ENCODE results near the gene IRS1. TPM values are rescaled to one million over a fixed set of nuclear protein-coding genes. Genes with fewer than 3 reads are reported as not detected.

IRS1 gene
- total RNA-seq, 1 experiment from 2014 or later: 15.2 TPM

DNA sequence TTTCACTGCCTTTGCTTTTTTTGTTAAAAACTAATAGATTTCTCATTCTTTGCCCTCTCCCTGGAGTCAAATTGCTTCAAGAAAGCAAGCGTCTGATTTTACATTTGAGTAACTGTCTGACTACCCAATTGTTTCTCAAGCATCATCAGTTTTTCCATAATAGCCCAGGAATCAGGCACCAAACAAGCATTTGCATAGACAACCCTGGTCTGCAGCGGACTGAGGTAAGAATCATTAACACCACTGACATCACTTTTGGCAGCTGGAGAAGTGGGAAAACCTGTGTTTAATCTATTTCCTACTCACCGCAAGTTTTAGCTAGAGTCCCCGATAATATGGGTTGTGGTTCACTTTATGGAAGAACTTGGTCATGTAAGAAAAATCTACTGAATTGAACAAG is 55.7 kb downstream of the IRS1 start:
- DNase-seq: no peak
- Histone ChIP-seq H3K27me3 (ENCODE audit: control insufficient read depth, insufficient read depth, low read length) (no peaks in the 10 kb centered on the region), H3K4me3 (ENCODE audit: insufficient read depth, low read depth, low read length) (no peak overlapping the region), H3K36me3 (replicated peaks; ENCODE audit: control insufficient read depth, insufficient read depth, low read length) (no peaks in the 10 kb centered on the region)

DNA sequence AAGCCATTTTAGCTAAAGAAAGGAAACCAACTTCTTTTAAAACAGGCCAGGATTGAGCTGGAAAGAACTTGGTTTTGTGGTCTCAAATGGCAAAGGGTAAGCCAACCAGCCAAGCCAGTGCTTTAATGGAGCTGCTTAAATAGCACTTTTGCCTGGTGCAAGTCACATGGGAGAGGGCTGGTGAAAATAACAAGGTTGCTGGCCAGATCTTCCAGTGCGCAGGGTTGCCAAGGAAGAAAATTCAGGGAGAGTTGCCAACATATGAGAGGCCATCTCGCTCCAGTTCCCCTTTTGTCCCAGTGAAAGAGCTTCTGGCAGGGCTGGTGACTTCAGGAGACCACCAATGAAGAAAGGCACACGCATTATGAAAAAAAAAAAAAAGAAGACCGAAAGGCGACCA is 57.3 kb downstream of the IRS1 start:
- Histone ChIP-seq H3K27me3 (ENCODE audit: control insufficient read depth, insufficient read depth, low read length) (no peaks in the 10 kb centered on the region), H3K36me3 (replicated peaks; ENCODE audit: control insufficient read depth, insufficient read depth, low read length) (no peaks in the 10 kb centered on the region), H3K4me3 (ENCODE audit: insufficient read depth, low read depth, low read length) (no peak overlapping the region)
- no peak for DNase-seq

DNA sequence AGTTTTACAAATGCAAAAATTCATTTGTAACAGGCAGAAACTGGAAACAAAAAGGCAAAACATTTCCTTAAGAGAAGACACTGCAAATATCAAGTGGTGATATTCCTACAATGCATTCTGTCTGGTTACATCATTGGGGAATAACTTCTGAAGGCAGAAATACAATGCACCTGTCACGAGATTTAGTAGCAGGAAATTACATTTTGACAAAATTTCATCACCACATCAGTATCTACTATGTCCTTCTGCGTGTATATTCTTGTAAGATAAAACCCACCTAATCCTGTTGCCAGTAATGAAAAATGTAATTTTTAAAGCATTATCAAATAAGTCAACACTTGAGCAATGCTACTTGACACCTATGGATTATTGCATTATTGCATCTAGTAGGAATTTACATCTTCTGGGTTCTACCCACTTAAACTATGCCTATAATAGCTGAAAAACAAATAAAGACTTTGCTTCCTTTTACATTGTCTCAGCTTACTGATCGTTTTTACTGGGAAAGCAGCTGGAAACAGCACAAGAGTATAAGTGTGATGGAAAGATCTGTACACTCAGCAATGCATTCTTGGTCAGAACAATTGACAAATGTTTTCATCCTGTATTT is 59.5 kb downstream of the IRS1 start:
- no peak overlapping the region for H3K4me3 ChIP-seq (ENCODE audit: insufficient read depth, low read depth, low read length)
- H3K27me3 ChIP-seq (ENCODE audit: control insufficient read depth, insufficient read depth, low read length): no peaks in the 10 kb centered on the region
- DNase-seq: no peak
- H3K36me3 ChIP-seq (replicated peaks; ENCODE audit: control insufficient read depth, insufficient read depth, low read length): no peaks in the 10 kb centered on the region

DNA sequence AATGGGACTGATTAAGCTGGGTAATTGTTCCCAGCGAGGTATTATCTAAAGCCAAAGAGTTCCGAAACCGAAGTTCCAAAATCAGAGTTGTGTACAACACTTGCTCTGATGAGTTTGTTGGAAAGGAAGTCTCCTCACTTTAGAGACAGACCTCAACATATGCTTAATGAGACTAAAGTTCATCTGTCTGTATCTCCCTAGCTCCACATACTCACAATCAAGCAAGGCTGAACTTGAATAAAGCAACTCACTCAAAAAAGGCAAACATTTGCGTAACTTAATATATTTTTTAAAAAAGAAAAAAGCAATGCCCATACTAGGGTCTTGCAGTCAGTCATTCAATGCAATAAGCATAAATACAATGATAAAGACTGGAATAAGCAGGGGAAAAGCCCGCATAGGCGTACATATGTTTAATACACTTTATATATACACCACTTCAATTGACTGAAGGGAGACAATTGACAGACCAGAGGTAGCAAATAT is 60.0 kb downstream of the IRS1 start:
- H3K27me3 ChIP-seq (ENCODE audit: control insufficient read depth, insufficient read depth, low read length): no peaks in the 10 kb centered on the region
- H3K4me3 ChIP-seq (ENCODE audit: insufficient read depth, low read depth, low read length): no peak overlapping the region
- no peaks in the 10 kb centered on the region for H3K36me3 ChIP-seq (replicated peaks; ENCODE audit: control insufficient read depth, insufficient read depth, low read length)
- DNase-seq: no peak

DNA sequence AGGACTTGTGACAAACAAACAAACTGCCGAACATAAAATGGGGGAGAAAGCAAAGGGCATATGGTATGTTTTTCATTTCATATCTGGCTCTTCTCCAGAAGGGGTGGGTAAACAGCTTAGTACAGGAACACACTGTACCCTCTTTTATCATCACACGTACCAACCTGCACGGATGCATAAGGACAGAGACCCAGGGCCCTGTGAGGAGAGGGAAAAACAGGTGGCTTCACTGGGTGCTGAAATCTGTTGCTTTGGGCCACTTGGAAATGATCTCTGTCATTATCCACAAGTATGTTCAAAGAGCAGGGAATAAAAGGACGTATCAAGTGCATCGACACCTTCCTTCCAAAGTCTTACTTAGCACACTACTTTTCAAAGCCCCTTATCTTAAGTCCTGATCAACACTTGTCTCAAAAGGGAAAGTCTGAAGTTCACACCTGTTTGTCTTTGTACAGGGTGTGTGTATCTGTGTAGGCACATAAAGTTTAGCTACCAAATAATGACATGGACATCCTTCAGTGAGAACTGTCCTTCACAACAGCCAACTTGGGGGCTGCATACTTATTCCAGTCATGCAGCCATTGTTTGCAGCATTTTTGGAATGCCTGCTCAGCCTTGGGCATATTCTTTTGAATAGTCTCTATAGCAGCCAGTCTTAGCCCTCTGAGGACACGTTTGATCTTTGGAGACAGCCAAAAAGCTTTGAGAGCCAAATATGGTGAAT is 60.6 kb downstream of the IRS1 start:
- Histone ChIP-seq H3K36me3 (replicated peaks; ENCODE audit: control insufficient read depth, insufficient read depth, low read length) (no peaks in the 10 kb centered on the region), H3K4me3 (ENCODE audit: insufficient read depth, low read depth, low read length) (no peak overlapping the region), H3K27me3 (ENCODE audit: control insufficient read depth, insufficient read depth, low read length) (no peaks in the 10 kb centered on the region)
- DNase-seq: no peak

DNA sequence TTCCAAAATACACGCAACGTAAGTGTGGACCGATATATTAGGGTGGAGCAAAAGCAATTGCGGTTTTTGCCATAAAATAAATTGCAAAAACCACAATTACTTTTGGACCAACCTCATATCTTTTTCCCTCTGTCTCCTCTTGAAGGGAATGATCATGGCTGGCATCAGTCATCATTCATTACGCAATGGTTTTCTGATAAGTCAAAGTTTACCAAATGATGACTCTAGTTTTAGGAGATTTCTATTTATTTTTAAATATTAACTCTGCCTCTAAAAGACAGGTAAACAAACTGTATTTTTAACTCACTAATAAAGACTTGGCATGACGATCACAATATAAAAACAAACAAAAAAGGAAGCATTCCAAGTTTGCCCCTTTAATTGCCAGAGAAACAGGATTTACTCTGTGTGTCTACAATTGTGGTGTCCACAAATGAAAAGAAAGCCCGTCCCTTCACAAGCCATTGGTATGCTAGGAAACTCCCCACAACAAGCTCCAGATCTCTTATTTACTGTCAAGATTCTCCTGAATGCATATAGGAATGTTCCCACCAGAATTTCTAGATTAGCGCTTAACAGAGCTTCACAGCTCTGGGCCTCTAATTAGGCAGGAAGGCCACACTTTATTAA is 61.3 kb downstream of the IRS1 start:
- H3K36me3 ChIP-seq (replicated peaks; ENCODE audit: control insufficient read depth, insufficient read depth, low read length): no peaks in the 10 kb centered on the region
- H3K4me3 ChIP-seq (ENCODE audit: insufficient read depth, low read depth, low read length): no peak overlapping the region
- DNase-seq: no peak
- H3K27me3 ChIP-seq (ENCODE audit: control insufficient read depth, insufficient read depth, low read length): no peaks in the 10 kb centered on the region

DNA sequence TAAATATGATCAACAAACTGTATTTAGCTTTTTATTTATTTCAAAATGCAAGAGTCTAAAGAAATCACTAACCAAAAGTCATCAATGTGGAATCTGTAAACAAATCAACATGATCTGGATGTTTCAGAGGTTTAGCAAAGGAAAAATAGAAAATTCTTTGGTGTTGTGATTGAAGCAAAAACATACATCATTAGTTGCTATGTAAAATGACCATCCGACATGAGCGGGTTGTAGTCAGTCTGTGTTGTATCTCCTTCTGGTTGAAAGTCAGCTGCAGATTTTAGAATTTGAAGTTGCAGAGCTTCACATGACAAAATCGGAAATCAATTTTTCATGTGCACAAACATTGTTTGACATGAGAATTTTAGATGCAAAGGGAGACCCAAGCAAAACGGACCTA is 63.2 kb downstream of the IRS1 start:
- H3K36me3 ChIP-seq (replicated peaks; ENCODE audit: control insufficient read depth, insufficient read depth, low read length): no peaks in the 10 kb centered on the region
- DNase-seq: no peak
- H3K27me3 ChIP-seq (ENCODE audit: control insufficient read depth, insufficient read depth, low read length): no peaks in the 10 kb centered on the region
- no peak overlapping the region for H3K4me3 ChIP-seq (ENCODE audit: insufficient read depth, low read depth, low read length)

DNA sequence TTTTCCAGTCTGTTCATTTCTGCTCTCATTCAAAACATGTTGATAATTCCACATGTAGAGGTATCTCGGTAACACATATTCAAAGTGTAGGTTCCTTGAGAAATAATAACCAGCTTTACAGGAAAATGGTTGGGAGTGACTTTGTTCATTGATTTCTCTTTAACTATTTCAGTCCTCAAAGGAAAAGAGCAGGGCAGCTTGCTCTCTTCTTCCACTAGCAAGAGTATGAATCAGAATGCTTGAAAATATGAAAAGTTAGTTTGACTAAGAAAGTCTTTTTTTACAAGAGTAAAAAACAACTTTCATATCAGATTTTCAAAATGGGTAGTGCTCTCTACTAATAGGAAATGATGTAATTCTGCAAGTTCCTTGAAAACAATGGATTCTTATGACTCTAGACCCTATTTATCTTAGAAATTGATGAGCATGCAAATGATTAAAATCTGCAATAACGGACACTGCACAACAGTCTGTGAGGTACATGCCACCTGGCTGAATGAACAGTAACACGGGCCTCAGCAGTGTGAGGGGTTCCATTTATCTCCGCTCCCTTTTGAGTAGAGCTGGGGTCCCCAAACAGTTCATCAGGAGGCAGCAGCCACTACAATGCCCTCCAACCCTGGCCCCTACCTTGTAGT is 65.6 kb downstream of the IRS1 start:
- H3K4me3 ChIP-seq (ENCODE audit: insufficient read depth, low read depth, low read length): no peak overlapping the region
- H3K36me3 ChIP-seq (replicated peaks; ENCODE audit: control insufficient read depth, insufficient read depth, low read length): no peaks in the 10 kb centered on the region
- H3K27me3 ChIP-seq (ENCODE audit: control insufficient read depth, insufficient read depth, low read length): no peaks in the 10 kb centered on the region
- DNase-seq: no peak

DNA sequence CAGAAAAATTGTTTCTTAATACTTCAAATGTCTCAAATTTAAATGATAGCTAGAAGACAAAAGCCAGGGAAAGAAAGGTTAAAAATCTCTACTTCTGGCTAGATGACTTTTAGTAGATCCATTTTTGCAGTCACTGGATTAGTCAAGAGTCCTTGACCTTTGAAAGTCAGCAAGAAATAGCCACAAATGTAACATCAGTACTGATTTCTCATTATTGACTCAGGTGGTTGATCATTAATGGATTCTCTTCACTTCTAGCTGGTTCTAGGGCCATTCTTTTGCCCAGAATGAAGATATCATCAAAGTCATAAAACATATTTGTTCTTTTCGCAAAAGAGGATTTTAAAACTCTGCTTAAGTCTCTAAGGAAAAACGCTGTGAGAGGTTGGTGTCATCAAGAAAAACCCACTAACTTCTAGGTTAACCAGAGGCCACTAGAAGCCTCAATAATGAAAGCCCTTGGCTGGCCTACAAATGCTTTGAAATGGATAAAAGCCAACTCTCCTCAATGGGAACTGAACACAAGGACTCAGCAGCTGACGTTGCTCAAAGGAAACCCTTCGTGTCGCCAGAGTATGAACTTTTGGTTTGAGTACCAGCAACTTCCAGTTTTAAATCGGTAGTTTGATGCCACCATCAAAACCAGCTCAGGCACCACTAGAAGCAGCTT is 66.3 kb downstream of the IRS1 start:
- Histone ChIP-seq H3K27me3 (ENCODE audit: control insufficient read depth, insufficient read depth, low read length) (no peaks in the 10 kb centered on the region), H3K4me3 (ENCODE audit: insufficient read depth, low read depth, low read length) (no peak overlapping the region), H3K36me3 (replicated peaks; ENCODE audit: control insufficient read depth, insufficient read depth, low read length) (no peaks in the 10 kb centered on the region)
- DNase-seq: no peak

DNA sequence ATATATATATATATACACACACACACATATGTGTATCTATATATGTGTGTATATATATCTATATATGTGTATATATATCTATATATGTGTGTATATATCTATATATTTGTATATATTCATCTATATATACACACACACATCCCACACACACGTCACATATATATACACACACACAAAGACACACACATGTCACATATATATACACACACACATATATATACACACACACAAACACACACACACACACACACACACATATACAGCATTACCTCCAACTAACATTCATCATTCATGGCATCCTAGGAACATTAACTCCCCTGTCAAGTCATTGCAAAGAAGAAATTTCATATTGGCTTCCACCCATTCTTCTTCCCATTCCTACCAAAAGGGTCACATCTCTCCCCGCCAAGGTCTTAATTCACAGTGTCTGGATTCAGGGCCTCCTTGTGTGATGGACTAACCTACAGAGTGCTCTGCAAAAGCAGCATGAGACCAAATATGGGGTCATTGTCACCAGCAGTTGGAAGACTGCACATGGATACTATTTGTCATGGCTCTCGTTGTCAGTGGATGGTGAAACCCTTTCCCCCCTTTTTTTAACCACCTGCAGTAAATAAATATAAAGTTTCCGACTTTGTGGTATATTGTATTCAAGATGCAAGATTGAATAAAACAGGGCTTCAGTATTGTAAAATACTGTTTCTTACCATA is 67.0 kb downstream of the IRS1 start:
- Histone ChIP-seq H3K4me3 (ENCODE audit: insufficient read depth, low read depth, low read length) (no peak overlapping the region), H3K36me3 (replicated peaks; ENCODE audit: control insufficient read depth, insufficient read depth, low read length) (no peaks in the 10 kb centered on the region), H3K27me3 (ENCODE audit: control insufficient read depth, insufficient read depth, low read length) (no peaks in the 10 kb centered on the region)
- no peak for DNase-seq

DNA sequence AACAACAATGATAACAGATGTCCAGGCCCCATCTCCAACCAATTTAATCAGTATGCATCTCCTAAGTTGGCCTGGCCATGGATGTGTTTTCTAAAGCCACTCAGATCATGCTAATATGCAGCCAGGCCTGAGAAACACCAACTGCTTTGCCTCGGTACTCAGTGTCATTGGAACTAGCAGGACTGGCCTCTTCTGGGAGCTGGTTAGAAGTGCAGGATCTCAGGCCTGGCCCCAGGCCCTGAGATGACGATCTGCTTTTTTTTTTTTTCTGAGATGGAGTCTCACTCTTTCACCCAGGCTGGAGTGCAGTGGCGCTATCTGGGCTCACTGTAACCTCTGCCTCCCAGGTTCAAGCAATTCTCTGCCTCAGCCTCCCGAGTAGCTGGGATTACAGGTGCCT is 69.1 kb downstream of the IRS1 start:
- no peak for DNase-seq

DNA sequence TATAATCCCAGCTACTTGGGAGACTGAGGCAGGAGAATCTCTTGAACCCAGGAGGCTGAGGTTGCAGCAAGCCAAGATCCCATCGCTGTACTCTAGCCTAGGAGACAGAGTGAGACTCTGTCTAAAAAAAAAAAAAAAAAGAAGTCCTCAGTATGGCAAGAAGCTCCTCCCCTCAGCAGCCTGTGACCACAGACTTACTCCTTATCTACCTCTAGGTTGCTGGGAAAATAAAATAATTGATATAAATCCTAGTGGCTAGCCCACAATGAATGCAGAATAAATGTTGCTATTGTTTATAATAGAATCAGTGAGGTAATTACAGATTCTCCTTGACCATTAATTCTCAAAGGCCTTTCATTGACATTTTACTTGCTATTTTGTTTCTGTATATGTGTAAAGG is 70.6 kb downstream of the IRS1 start:
- DNase-seq: no peak
- H3K27me3 ChIP-seq (ENCODE audit: control insufficient read depth, insufficient read depth, low read length): no peaks in the 10 kb centered on the region
- H3K4me3 ChIP-seq (ENCODE audit: insufficient read depth, low read depth, low read length): no peak overlapping the region
- no peaks in the 10 kb centered on the region for H3K36me3 ChIP-seq (replicated peaks; ENCODE audit: control insufficient read depth, insufficient read depth, low read length)

More for the DNA sequence above, 69.1 kb downstream of the IRS1 start:
- Histone ChIP-seq H3K4me3 (ENCODE audit: insufficient read depth, low read depth, low read length) (no peak overlapping the region), H3K36me3 (replicated peaks; ENCODE audit: control insufficient read depth, insufficient read depth, low read length) (no peaks in the 10 kb centered on the region), H3K27me3 (ENCODE audit: control insufficient read depth, insufficient read depth, low read length) (no peaks in the 10 kb centered on the region)

DNA sequence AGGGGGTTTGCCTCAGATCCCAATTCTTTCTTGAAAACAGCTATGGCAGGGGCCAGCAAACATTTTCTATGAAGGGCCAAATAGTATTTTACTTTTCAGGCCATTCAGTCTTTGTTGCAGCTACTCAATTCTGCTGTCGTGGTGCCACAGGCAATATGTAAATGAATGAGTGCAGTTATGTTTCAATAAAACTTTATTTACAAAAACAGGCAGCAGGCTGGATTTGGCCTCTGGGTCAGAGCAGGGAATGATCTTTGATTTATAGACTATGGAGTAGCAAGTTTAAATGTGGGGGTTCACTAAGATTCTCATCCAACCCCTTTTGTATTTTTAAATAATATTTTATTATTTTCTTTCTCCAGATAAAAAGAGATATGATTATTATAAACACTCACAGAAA is 72.4 kb downstream of the IRS1 start:
- H3K4me3 ChIP-seq (ENCODE audit: insufficient read depth, low read depth, low read length): no peak overlapping the region
- DNase-seq: no peak
- H3K36me3 ChIP-seq (replicated peaks; ENCODE audit: control insufficient read depth, insufficient read depth, low read length): no peaks in the 10 kb centered on the region
- H3K27me3 ChIP-seq (ENCODE audit: control insufficient read depth, insufficient read depth, low read length): no peaks in the 10 kb centered on the region

DNA sequence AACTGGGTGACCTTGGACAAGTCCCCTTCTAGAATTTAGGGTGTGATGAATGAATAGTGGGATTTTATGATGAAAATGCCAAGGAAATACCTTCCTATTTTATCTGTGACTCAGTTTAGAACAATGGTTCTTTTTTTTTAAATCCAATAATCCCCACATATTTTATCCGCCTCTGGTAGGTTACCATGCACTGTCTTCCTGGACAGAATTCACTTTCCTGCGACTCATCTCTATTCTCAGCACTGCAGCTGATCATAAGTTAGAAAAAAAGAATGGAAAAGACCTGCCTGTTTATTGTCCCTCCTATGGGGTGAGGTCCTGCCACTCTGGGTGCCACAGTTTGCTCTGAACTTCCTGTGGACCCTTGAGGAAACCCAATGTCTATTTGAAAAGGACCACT is 73.1 kb downstream of the IRS1 start:
- Histone ChIP-seq H3K27me3 (ENCODE audit: control insufficient read depth, insufficient read depth, low read length) (no peaks in the 10 kb centered on the region), H3K36me3 (replicated peaks; ENCODE audit: control insufficient read depth, insufficient read depth, low read length) (no peaks in the 10 kb centered on the region), H3K4me3 (ENCODE audit: insufficient read depth, low read depth, low read length) (no peak overlapping the region)
- DNase-seq: no peak
